Measurements from ENCODE around the gene SYTL5.

- TF ChIP-seq CTCF (IDR thresholded peaks at IDR 0.05) (no peak), EP300 (IDR thresholded peaks at IDR 0.05) (no peak)
Observed at GRCh38 chrX:38109042-38109898, 102.9 kb downstream of the SYTL5 start.

All from ovary (tissue), 3 donors.